ENCODE data around the gene TRIM63. TPM values are rescaled to one million over a fixed set of nuclear protein-coding genes. Genes with fewer than 3 reads are reported as not detected.

The TRIM63 gene
- total RNA-seq, 4 donors from 2014 or later: 0.32 to 1.8 TPM; not detected in 2

GRCh38 chr1:26031196-26031595, 36.2 kb downstream of the TRIM63 start:
- 66% methylated on average over 4 of the region's 4 CpGs; no CpG with 5 or more reads in 1 of the 2 donors for WGBS, 2 donors (ENCODE audit: low coverage in 1 of 2)
- intact Hi-C loops (cut with DNase I; ENCODE audit: low total_unique reads) (loop anchor here (10.0 kb wide), 1 partner anchor 114 kb away; no protein-coding TSS in a partner anchor), in situ Hi-C loops (cut with MboI; ENCODE audit: low pct_ligation_motif_present in 1 of 4, low pct_unique_long_range_greater_than_20kb in 1 of 4, low sequenced_read_pairs in 3 of 4) (loop anchor here in 3 of 4 donors (25.0 kb wide), 2 partner anchors 106 to 131 kb away; partner anchors contain the start of genes C1orf232 (in 2 of the 3), FAM110D (in 2 of the 3), ZNF593 (in 2 of the 3) and ZNF593OS (in 2 of the 3))
- Histone ChIP-seq H3K36me3 (no peaks in the 10 kb centered on the region), H3K27ac (no peak overlapping the region), H3K4me1 (peaks cover 1 to 13% (median 8%) of the 10 kb centered on the region in 4 donors), H3K9me3 (no peaks in the 10 kb centered on the region), H3K27me3 (peaks cover 6% of the 10 kb centered on the region), H3K4me3 (no peak overlapping the region)
- no peak for TF ChIP-seq CTCF (IDR thresholded peaks at IDR 0.05)
- TF ChIP-seq POLR2AphosphoS5 (IDR thresholded peaks at IDR 0.05): no peak
- no peak for DNase-seq

- in situ Hi-C loops (cut with MboI; ENCODE audit: low pct_ligation_motif_present in 1 of 4, low pct_unique_long_range_greater_than_20kb in 1 of 4, low sequenced_read_pairs in 3 of 4): loop anchor here in 3 of 4 donors (25.0 kb wide), 2 partner anchors 107 to 132 kb away; partner anchors contain the start of genes C1orf232 (in 2 of the 3), FAM110D (in 2 of the 3), ZNF593 (in 2 of the 3) and ZNF593OS (in 2 of the 3)
- H3K9me3 ChIP-seq: no peaks in the 10 kb centered on the region
- intact Hi-C loops (cut with DNase I; ENCODE audit: low total_unique reads): loop anchor here (10.0 kb wide), 1 partner anchor 115 kb away; no protein-coding TSS in a partner anchor
- no peak overlapping the region for H3K4me3 ChIP-seq
- H3K27ac ChIP-seq: no peak overlapping the region
- TF ChIP-seq POLR2AphosphoS5 (IDR thresholded peaks at IDR 0.05) (no peak), CTCF (IDR thresholded peaks at IDR 0.05) (no peak), EP300 (IDR thresholded peaks at IDR 0.05; ENCODE audit: low read depth) (no peak), POLR2A (IDR thresholded peaks at IDR 0.05) (no peak)
- WGBS, 2 donors (ENCODE audit: low coverage in 1 of 2): 66 to 100% methylated on average over 2 to 7 of the region's 7 CpGs
- no peaks in the 10 kb centered on the region for H3K36me3 ChIP-seq
- H3K4me1 ChIP-seq: peaks cover 0 to 5% (median 3%) of the 10 kb centered on the region in 4 donors
- no peak for DNase-seq
- peaks cover 6% of the 10 kb centered on the region for H3K27me3 ChIP-seq
Measured at GRCh38 chr1:26029864-26030481, 37.5 kb downstream of the TRIM63 start.

- H3K4me1 ChIP-seq: no peaks in the 10 kb centered on the region
- no peaks in the 10 kb centered on the region for H3K36me3 ChIP-seq
- in situ Hi-C loops (cut with MboI; ENCODE audit: low pct_ligation_motif_present in 1 of 4, low pct_unique_long_range_greater_than_20kb in 1 of 4, low sequenced_read_pairs in 3 of 4) (loop anchor here in 3 of 4 donors (25.0 kb wide), 2 partner anchors 108 to 133 kb away; partner anchors contain the start of genes C1orf232 (in 2 of the 3), FAM110D (in 2 of the 3), ZNF593 (in 2 of the 3) and ZNF593OS (in 2 of the 3)), intact Hi-C loops (cut with DNase I; ENCODE audit: low total_unique reads) (no loop called here)
- 60 to 62% methylated on average over 2 to 15 of the region's 15 CpGs for WGBS, 2 donors (ENCODE audit: low coverage in 1 of 2)
- TF ChIP-seq EP300 (IDR thresholded peaks at IDR 0.05; ENCODE audit: low read depth): no peak
- TF ChIP-seq POLR2A (IDR thresholded peaks at IDR 0.05): no peak
- TF ChIP-seq POLR2AphosphoS5 (IDR thresholded peaks at IDR 0.05): no peak
- TF ChIP-seq CTCF (IDR thresholded peaks at IDR 0.05): no peak
- H3K9me3 ChIP-seq: no peaks in the 10 kb centered on the region
- DNase-seq: no peak
- peaks cover under 1% of the 10 kb centered on the region for H3K27me3 ChIP-seq
- no peak overlapping the region for H3K27ac ChIP-seq
- no peak overlapping the region for H3K4me3 ChIP-seq
Measured at GRCh38 chr1:26029054-26029863, 38.2 kb downstream of the TRIM63 start.

- Histone ChIP-seq H3K27ac (no peak overlapping the region), H3K9me3 (no peaks in the 10 kb centered on the region), H3K4me3 (no peak overlapping the region), H3K4me1 (no peaks in the 10 kb centered on the region), H3K36me3 (no peaks in the 10 kb centered on the region), H3K27me3 (no peaks in the 10 kb centered on the region)
- 71 to 95% methylated on average over 4 to 8 of the region's 8 CpGs for WGBS, 2 donors (ENCODE audit: low coverage in 1 of 2)
- in situ Hi-C loops (cut with MboI; ENCODE audit: low pct_ligation_motif_present in 1 of 4, low pct_unique_long_range_greater_than_20kb in 1 of 4, low sequenced_read_pairs in 3 of 4): loop anchor here in 3 of 4 donors (25.0 kb wide), 2 partner anchors 109 to 134 kb away; partner anchors contain the start of genes C1orf232 (in 2 of the 3), FAM110D (in 2 of the 3), ZNF593 (in 2 of the 3) and ZNF593OS (in 2 of the 3)
- no peak for TF ChIP-seq POLR2A (IDR thresholded peaks at IDR 0.05)
- TF ChIP-seq EP300 (IDR thresholded peaks at IDR 0.05; ENCODE audit: low read depth): no peak
- intact Hi-C loops (cut with DNase I; ENCODE audit: low total_unique reads): no loop called here
- no peak for DNase-seq
Measured at GRCh38 chr1:26028490-26028980, 38.9 kb downstream of the TRIM63 start.
